Stimulated activated CD4-positive, alpha-beta T cell treated with anti-CD3 and anti-CD28 coated beads, TNF-alpha, amount 100 ng/mL, for 48 hours (primary cell): Measurements from ENCODE around the gene CHIC2.

Experiments used
- DNase-seq, 3 donors: peaks; one replicate each; pipeline ENCODE4 v3.0.0-alpha.2; 2020; ENCODE audit warnings: low read depth in 3 of 3

The CHIC2 gene

GRCh38 chr4:54011201-54011600, 53.2 kb downstream of the CHIC2 start:
- no peak for DNase-seq

- no peak for DNase-seq
Observed at GRCh38 chr4:54006755-54007154, 57.6 kb downstream of the CHIC2 start.

GRCh38 chr4:54005475-54005874, 58.9 kb downstream of the CHIC2 start:
- no peak for DNase-seq

GRCh38 chr4:54004463-54004862, 59.9 kb downstream of the CHIC2 start:
- no peak for DNase-seq

GRCh38 chr4:54001668-54002365, 62.6 kb downstream of the CHIC2 start:
- DNase-seq = no peak

- no peak for DNase-seq
Observed at GRCh38 chr4:53997898-53998297, 66.5 kb downstream of the CHIC2 start.

- DNase-seq = no peak
Observed at GRCh38 chr4:53994382-53995102, 69.9 kb downstream of the CHIC2 start.

- DNase-seq = no peak
Observed at GRCh38 chr4:53992785-53993184, 71.6 kb downstream of the CHIC2 start.

- DNase-seq = no peak
Observed at GRCh38 chr4:53991821-53992220, 72.6 kb downstream of the CHIC2 start.

GRCh38 chr4:53990641-53991040, 73.8 kb downstream of the CHIC2 start:
- DNase-seq = no peak

GRCh38 chr4:53987761-53988171, 76.6 kb downstream of the CHIC2 start:
- DNase-seq = no peak

GRCh38 chr4:53986062-53986461, 78.3 kb downstream of the CHIC2 start:
- no peak for DNase-seq

- no peak for DNase-seq
Observed at GRCh38 chr4:53981567-53981966, 82.8 kb downstream of the CHIC2 start.

GRCh38 chr4:53981066-53981465, 83.3 kb downstream of the CHIC2 start:
- DNase-seq = no peak

GRCh38 chr4:53974561-53974960, 89.8 kb downstream of the CHIC2 start:
- no peak for DNase-seq

GRCh38 chr4:53967986-53968385, 96.4 kb downstream of the CHIC2 start:
- no peak for DNase-seq

GRCh38 chr4:53963781-53964180, 100.6 kb downstream of the CHIC2 start:
- no peak for DNase-seq

- DNase-seq = no peak
Observed at GRCh38 chr4:53963336-53963735, 101.1 kb downstream of the CHIC2 start.

- no peak for DNase-seq
Observed at GRCh38 chr4:53962516-53963225, 101.7 kb downstream of the CHIC2 start.

GRCh38 chr4:53961351-53961750, 103.1 kb downstream of the CHIC2 start:
- DNase-seq = no peak

- DNase-seq = no peak
Observed at GRCh38 chr4:53960843-53961242, 103.6 kb downstream of the CHIC2 start.
